Caco-2 (cell line): ENCODE measurements around the gene KDF1. TPM values are rescaled to one million over a fixed set of nuclear protein-coding genes. Genes with fewer than 3 reads are reported as not detected.

ENCODE experiments used
- BruUV-seq: library from RNA; stranded (reverse); fragments of 400-500 nt; replicated peaks from 2 replicates; lab custom pipeline; 2021; lab: Mats Ljungman, UMichigan
- CTCF ChIA-PET: fragments of 300-600 bp; sonication (Branson Sonifier 250); formaldehyde crosslinking; loops from one replicate; lab custom pipeline; 2022; ENCODE audit warnings: antibody characterized with exemption; lab: Charles Lee
- POLR2A ChIA-PET: fragments of 300-600 bp; sonication (Branson Sonifier 250); formaldehyde crosslinking; loops from one replicate; lab custom pipeline; 2022; ENCODE audit warnings: antibody characterized with exemption; lab: Charles Lee
- DNase-seq, 2 experiments: peaks; one replicate each; pipeline versions ENCODE4 v3.0.0 to v3.0.0-alpha.2; 2020 to 2022
- H3K27me3 ChIP-seq: replicated peaks from 2 replicates; pipeline ENCODE4 v1.6.0; 2011; ENCODE audit warnings: low read length; ENCODE audit not compliant: control insufficient read depth, insufficient read depth
- H3K36me3 ChIP-seq: 2 replicates; pipeline ENCODE4 v1.5.1; 2011; ENCODE audit warnings: low read length; ENCODE audit not compliant: control insufficient read depth, insufficient read depth
- H3K4me1 ChIP-seq: fragments of 250-450 bp; sonication (Bioruptor Pico); 2 replicates; pipeline ENCODE4 v1.5.1; 2020; ENCODE audit warnings: mild to moderate bottlenecking
- H3K4me3 ChIP-seq: 2 replicates; pipeline ENCODE4 v1.5.1; 2011; ENCODE audit warnings: low read depth, mild to moderate bottlenecking, control low read depth, low read length
- H3K9me3 ChIP-seq: fragments of 250-450 bp; sonication (Bioruptor Pico); 2 replicates; pipeline ENCODE4 v1.5.1; 2020; ENCODE audit warnings: mild to moderate bottlenecking, moderate library complexity
- H3K27ac Mint-ChIP-seq: one replicate; pipeline ENCODE4 v1.8.0; 2022; ENCODE audit warnings: mixed read lengths; ENCODE audit not compliant: unreplicated experiment
- H3K27me3 Mint-ChIP-seq: one replicate; pipeline ENCODE4 v1.8.0; 2022; ENCODE audit warnings: mixed read lengths; ENCODE audit not compliant: insufficient read depth, unreplicated experiment
- H3K36me3 Mint-ChIP-seq: one replicate; pipeline ENCODE4 v1.8.0; 2022; ENCODE audit warnings: mild to moderate bottlenecking, mixed read lengths; ENCODE audit not compliant: insufficient read depth, unreplicated experiment
- H3K4me1 Mint-ChIP-seq: one replicate; pipeline ENCODE4 v1.8.0; 2022; ENCODE audit warnings: low read depth, mixed read lengths; ENCODE audit not compliant: unreplicated experiment
- H3K4me3 Mint-ChIP-seq: one replicate; pipeline ENCODE4 v1.8.0; 2022; ENCODE audit warnings: mild to moderate bottlenecking, moderate library complexity, mixed read lengths; ENCODE audit not compliant: unreplicated experiment
- H3K9me3 Mint-ChIP-seq: one replicate; pipeline ENCODE4 v1.8.0; 2022; ENCODE audit warnings: mixed read lengths; ENCODE audit not compliant: unreplicated experiment
- CTCF ChIP-seq, 2 experiments: fragments of 200-600 bp in 1 of 2; IDR thresholded peaks; 1 replicate in 1 of 2; 2 replicates in 1 of 2; pipeline versions ENCODE4 v1.5.1 to v1.8.0; 2011 to 2022; ENCODE audit warnings: antibody characterized with exemption in 1 of 2, control low read depth in 1 of 2, inconsistent platforms in 1 of 2, low read depth in 1 of 2, low read length in 1 of 2, mild to moderate bottlenecking in 1 of 2, moderate library complexity in 1 of 2; ENCODE audit not compliant: insufficient read depth in 1 of 2, severe bottlenecking in 1 of 2, unreplicated experiment in 1 of 2
- intact Hi-C: fragments of 100-400 bp; cut with micrococcal nuclease; formaldehyde crosslinking; loops from one replicate; pipeline ENCODE4 v1.10.0; 2022; ENCODE audit not compliant: unreplicated experiment
- total RNA-seq: library from RNA; stranded (reverse); gene quantifications from 2 replicates; pipeline ENCODE4 v1.2.3, GENCODE V29; 2022

Gene KDF1
- total RNA-seq, 1 experiment from 2014 or later, result 14.1 TPM

- Histone ChIP-seq H3K4me3 (no peak overlapping the region), H3K27me3 (no peaks in the 10 kb centered on the region), H3K36me3 (peaks cover 2% of the 10 kb centered on the region), H3K9me3 (no peaks in the 10 kb centered on the region), H3K4me1 (peaks cover 71% of the 10 kb centered on the region)
- Mint-ChIP-seq H3K4me1 (peaks cover 5% of the 10 kb centered on the region), H3K4me3 (no peak overlapping the region), H3K27me3 (no peaks in the 10 kb centered on the region), H3K9me3 (no peaks in the 10 kb centered on the region), H3K36me3 (peaks cover 51% of the 10 kb centered on the region), H3K27ac (peak overlapping the region; percentile 39)
- TF ChIP-seq CTCF (IDR thresholded peaks at IDR 0.05; ENCODE audit: insufficient read depth in 1 of 2, low read depth in 1 of 2, low read length in 1 of 2, severe bottlenecking in 1 of 2, unreplicated experiment in 1 of 2), result no peak
- ChIA-PET CTCF (no interaction called here), POLR2A (interaction anchor here (0.7 kb wide), 1 partner anchor 494 kb away, joined by 4 read pairs; no protein-coding TSS in a partner anchor)
- intact Hi-C loops, result no loop called here
- BruUV-seq, result no TSS peak
- DNase-seq, result no peak
These were observed 41.5 kb upstream of the KDF1 start for GRCh38 chr1:27001570-27002360.

GRCh38 chr1:27000817-27001460 is 40.7 kb upstream of the KDF1 start:
- BruUV-seq, result no TSS peak
- Histone ChIP-seq H3K9me3 (no peaks in the 10 kb centered on the region), H3K27me3 (no peaks in the 10 kb centered on the region), H3K4me3 (no peak overlapping the region), H3K4me1 (peaks cover 76% of the 10 kb centered on the region), H3K36me3 (peaks cover 2% of the 10 kb centered on the region)
- Mint-ChIP-seq H3K27ac (peak overlapping the region; percentile 39), H3K9me3 (no peaks in the 10 kb centered on the region), H3K36me3 (peaks cover 43% of the 10 kb centered on the region), H3K27me3 (no peaks in the 10 kb centered on the region), H3K4me1 (peaks cover 5% of the 10 kb centered on the region), H3K4me3 (no peak overlapping the region)
- TF ChIP-seq CTCF (IDR thresholded peaks at IDR 0.05; ENCODE audit: insufficient read depth in 1 of 2, low read depth in 1 of 2, low read length in 1 of 2, severe bottlenecking in 1 of 2, unreplicated experiment in 1 of 2), result no peak
- intact Hi-C loops, result no loop called here
- ChIA-PET CTCF (no interaction called here), POLR2A (interaction anchor here (0.9 kb wide), 1 partner anchor 12 kb away, joined by 3 read pairs; the partner anchor contains the start of gene TENT5B)
- DNase-seq, result no peak

GRCh38 chr1:27000090-27000816 is 40.0 kb upstream of the KDF1 start:
- no peak overlapping the region for H3K4me3 Mint-ChIP-seq
- H3K4me3 ChIP-seq, result no peak overlapping the region
- H3K9me3 Mint-ChIP-seq, result no peaks in the 10 kb centered on the region
- no peaks in the 10 kb centered on the region for H3K27me3 Mint-ChIP-seq
- no TSS peak for BruUV-seq
- intact Hi-C loops, result no loop called here
- H3K36me3 ChIP-seq, result peaks cover 2% of the 10 kb centered on the region; the same call in 1 of the 2 replicates
- peaks cover 77% of the 10 kb centered on the region for H3K4me1 ChIP-seq
- H3K9me3 ChIP-seq, result no peaks in the 10 kb centered on the region
- TF ChIP-seq CTCF (IDR thresholded peaks at IDR 0.05; ENCODE audit: insufficient read depth in 1 of 2, low read depth in 1 of 2, low read length in 1 of 2, severe bottlenecking in 1 of 2, unreplicated experiment in 1 of 2), result no peak
- H3K27me3 ChIP-seq, result no peaks in the 10 kb centered on the region
- ChIA-PET CTCF (interaction anchor here (1.8 kb wide), 1 partner anchor 46 kb away, joined by 4 read pairs; no protein-coding TSS in a partner anchor), POLR2A (interaction anchor here (0.9 kb wide), 1 partner anchor 13 kb away, joined by 3 read pairs; the partner anchor contains the start of gene TENT5B)
- no peak for DNase-seq
- H3K4me1 Mint-ChIP-seq, result peaks cover 5% of the 10 kb centered on the region
- peaks cover 43% of the 10 kb centered on the region for H3K36me3 Mint-ChIP-seq
- peak overlapping the region; percentile 39 for H3K27ac Mint-ChIP-seq
